Kidney tubule cell (primary cell): Measurements from ENCODE around the gene PTPRD.
A peak's percentile ranks its signal among the peaks of the same experiment; 100 is the strongest.

Experiments used
- DNase-seq: peaks from one replicate; pipeline ENCODE4 v3.0.0-alpha.2; 2018; ENCODE audit warnings: low spot score

Gene PTPRD

GRCh38 chr9:10268531-10269485 lies 344.0 kb downstream of the PTPRD start:
- DNase-seq = peak; percentile 44

- DNase-seq = peak; percentile 88
These were observed 347.6 kb downstream of the PTPRD start for GRCh38 chr9:10265153-10265631.

GRCh38 chr9:10260501-10260900 lies 352.3 kb downstream of the PTPRD start:
- no peak for DNase-seq

- DNase-seq = no peak
These were observed 353.1 kb downstream of the PTPRD start for GRCh38 chr9:10259668-10260067.

DNA sequence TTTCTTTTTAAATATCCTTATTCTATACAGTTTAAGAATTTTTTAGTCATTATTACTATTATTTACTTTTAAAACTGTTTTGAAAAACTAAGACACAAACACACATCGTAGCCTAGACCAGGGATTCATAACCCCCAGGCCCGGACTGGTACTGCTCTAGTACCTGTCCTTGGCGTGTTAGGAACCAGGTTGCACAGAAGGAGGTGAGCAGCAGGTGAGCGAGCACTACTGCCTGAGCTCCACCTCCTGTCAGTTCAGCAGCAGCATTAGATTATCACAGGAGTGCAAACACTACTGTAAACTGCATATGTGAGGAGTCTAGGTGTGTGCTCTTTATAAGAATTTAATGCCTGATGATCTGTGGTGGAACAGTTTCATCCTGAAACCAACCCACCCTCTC lies 357.0 kb downstream of the PTPRD start:
- DNase-seq = no peak

GRCh38 chr9:10254338-10254737 lies 358.5 kb downstream of the PTPRD start:
- no peak for DNase-seq

GRCh38 chr9:10253341-10253740 lies 359.5 kb downstream of the PTPRD start:
- DNase-seq = no peak

DNA sequence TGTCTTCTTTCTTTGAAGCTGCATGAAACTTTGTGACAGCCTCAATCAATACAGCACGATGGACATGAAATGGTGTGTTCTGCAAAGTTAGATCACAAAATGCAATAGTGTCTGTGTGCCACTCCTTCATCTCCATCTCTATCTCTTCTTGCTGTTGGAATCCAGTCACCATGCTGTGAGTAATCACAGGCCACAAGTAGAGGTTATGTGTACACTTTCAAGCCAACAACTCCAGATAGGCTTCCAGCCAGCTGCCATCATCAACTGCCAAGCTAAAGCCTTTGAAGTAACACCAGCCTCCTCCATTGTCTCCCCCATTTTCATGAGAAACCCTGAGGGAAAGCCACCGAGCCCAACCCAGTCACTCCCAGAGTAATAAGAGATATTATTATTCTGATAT lies 360.6 kb downstream of the PTPRD start:
- peak; percentile 24 for DNase-seq

GRCh38 chr9:10251490-10251889 lies 361.3 kb downstream of the PTPRD start:
- DNase-seq = peak; percentile 61

- no peak for DNase-seq
These were observed 362.6 kb downstream of the PTPRD start for GRCh38 chr9:10250219-10250618.

GRCh38 chr9:10248890-10249289 lies 363.9 kb downstream of the PTPRD start:
- DNase-seq = no peak

DNA sequence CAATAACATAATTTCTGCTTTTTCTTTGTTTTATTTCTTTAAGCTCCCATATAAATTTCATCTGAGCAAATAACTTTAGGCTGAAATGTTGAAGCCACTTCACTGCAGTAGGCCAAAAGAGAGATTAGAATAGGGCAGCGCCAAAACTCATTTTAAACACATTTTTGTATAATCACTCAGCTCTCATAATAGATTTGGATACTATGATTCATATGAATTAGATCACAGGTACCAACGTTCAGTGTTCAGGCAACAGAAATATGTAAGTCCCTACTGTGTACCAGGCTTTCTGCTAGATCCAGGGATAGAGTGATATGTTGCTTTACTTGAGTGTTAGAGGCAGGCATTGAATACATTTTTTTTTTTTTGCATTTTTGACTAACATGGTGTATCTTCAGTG lies 370.5 kb downstream of the PTPRD start:
- no peak for DNase-seq

- DNase-seq = no peak
These were observed 374.7 kb downstream of the PTPRD start for GRCh38 chr9:10238087-10238486.

DNA sequence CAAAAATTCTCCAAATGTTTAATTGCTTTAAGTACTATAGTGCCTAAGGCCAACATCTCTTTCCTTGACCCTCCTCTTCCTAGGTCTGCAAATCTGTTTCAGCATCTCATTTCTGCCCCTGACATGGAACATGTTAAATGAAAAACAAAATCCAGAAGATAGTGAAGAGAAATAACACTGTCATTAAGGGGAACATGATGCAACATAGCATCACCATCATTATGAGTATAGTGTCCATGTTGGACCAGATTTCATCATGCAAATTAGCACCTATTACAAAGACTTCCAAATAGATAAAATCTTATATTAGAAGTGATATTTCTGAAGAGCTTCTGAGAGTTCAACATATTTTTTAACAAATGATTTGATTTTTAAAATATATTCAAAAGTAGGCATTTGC lies 375.2 kb downstream of the PTPRD start:
- no peak for DNase-seq

- DNase-seq = no peak
These were observed 376.6 kb downstream of the PTPRD start for GRCh38 chr9:10236161-10236560.

DNA sequence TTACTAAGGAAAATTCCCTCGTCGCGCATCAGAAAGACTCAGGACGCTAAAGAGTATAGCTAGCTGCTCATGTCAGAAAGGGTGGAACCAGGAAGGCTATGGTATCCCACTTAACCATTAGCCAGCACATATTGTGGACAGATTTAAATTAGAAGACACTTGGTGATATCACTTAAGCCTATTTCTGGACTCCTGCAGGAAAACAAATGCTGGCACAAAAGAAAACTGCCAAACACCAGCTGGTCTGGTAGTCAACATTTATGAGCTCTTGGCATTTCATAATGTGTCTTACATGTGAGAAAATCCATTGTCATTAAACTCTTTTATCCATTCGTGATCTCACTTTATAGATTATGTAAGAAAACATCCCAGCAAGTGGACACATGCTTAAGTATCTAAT lies 377.4 kb downstream of the PTPRD start:
- DNase-seq = no peak

DNA sequence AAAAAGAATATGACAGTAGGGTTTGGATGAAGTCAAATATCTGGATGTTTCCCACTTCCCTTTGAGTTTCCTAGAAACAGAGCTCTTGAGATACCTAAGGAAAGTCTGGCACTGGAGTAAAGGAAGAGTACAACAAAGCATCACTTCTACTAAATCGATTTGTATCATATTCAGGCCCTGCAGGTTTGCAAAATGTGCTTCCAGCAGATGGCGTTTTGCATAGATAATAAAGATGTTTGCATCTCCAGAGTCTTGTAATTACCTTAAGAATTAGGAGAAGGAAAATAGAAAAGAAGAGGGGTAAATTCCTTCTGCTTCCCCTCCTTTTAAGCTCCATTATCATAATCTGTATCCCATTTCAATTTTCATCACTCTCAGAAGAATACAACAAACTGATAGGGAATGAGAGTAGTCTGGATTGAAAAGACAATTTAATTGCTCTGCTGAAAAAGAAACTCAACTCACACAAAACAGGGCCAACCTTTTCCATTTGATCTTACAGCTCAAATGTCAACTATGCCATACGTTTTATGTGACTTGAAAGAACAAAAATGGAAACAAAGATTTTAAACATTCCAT lies 380.4 kb downstream of the PTPRD start:
- no peak for DNase-seq

DNA sequence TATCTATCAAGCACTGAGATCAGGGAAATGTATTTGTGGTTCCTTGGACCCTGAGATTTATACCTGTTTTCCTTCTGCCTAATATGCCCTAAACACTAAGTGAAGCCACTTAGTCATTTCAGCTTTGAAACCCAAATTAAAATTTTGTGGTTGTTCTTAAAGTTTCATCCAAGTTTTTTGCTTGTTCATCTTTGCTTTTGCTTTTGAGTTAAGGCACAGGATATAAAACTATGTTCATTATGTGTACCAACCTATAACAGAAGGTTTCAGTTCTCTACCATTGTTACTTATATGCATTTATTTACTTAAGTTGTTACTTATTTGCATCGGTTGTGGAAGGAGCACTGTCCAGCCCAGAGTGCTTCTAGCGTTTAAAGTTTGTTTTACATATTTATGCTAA lies 382.3 kb downstream of the PTPRD start:
- DNase-seq = no peak

DNA sequence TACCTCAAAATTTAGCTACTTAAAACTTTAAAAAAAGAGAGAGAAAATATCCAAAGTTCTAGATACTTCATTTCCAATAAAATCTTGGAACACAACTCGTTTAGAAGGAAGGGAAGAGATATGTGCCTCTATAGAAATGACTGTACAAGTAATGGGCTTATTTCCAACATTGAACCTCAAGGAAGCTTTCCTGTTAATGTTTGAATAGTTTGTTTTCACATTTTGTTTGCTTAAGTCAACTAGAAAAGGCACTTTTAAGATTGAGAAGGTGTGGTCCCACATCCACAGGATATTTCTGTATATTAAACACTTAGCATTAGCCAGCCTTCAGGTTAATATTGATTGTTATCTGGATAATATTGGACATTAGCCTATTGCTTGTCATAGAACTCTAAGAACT lies 384.7 kb downstream of the PTPRD start:
- DNase-seq = no peak

DNA sequence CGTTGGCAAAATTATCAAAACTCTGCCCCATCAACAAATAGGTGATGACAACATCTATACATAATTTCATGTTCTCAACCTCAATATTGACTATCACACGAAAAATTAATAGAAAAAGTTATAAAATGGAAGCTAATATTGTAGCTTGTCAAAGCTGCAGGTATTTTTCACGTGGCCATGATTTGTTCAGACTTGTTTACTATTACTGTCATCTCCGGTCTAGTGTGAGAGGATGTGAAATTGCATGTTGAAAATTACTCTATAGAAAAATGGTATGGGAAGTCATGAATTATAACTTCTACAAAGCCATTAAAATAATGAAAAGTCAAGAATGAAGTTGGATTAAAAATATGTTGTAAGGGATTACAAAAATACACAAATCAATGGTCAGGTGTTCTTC lies 385.8 kb downstream of the PTPRD start:
- no peak for DNase-seq

DNA sequence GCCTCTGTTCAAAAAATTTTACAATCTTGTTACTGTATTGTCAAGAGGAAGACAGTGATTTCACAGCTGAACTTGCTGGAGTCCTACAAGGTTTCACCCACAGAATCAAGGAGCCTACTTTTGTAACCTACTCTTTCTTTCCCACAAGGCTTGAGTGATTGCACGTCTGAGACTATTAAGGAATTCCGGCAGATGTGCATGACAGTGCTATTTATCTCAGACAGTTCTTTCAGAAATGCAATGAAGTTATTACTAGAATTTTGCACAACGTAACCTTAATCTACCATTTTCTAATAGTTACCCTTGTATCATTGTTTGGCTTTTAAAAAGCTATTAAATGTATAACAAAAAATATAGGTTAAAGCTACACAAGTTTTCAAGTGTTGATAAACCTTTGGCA lies 400.1 kb downstream of the PTPRD start:
- DNase-seq = no peak

DNA sequence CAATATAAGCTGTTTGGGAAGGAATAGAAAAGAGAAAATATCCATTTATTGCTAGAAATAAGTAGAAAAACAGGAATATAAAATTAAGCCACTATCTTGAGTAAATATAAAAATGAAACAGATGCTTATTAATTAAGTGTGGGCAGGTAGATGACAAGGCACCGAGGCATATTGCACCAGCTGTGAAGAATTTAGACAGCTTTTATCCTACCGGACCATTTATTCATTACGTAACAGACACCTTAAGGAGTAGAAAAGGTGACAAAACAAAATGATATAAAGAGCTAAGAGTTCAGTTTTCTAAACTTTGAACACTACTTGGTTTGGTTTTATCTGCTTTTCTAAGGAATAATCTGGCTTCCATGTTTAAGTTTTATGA lies 404.1 kb downstream of the PTPRD start:
- no peak for DNase-seq

DNA sequence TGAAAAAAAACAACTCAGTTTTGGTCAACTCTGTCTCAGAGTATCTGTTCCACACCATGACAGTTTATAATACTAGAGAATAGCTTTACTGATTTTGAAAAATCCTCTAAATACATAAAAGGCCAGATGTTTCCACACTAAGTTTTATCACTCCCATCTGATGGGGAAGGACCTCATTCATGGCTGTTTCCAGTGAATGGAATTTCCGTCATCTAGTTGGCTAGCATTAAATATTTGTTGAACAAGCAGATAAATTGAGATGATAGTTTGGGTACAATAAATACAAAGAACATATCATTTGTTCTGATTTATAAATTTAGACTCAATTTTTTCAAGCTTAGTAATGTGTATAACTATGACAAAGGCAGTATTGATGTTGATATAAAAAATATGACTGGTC lies 408.5 kb downstream of the PTPRD start:
- DNase-seq = no peak

DNA sequence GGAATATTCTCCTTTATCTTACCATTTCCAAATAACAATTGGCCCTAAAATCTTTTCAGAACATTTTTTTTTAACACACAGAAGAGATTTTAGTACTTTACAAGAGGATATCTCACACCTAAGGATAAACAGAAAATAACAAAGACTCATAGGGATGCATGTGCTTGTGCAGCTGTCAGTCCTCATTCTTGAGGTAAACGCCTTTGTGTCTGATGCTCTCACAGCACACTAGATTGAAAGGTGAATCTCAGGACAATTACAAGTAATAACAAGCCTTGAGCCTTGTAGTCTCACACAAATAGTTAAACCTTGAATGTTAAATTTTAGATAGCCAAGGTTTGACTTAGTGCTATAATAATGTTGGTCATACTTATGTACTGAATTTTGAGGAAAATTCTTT lies 439.2 kb downstream of the PTPRD start:
- DNase-seq = no peak
